22Rv1 (cell line): ENCODE measurements around the gene PKMYT1.

Experiments
- CTCF ChIP-seq: fragments of 450-650 bp; IDR thresholded peaks from 2 replicates; pipeline ENCODE4 v1.5.1; 2017; ENCODE audit warnings: mild to moderate bottlenecking
- ZFX ChIP-seq: fragments of 450-650 bp; IDR thresholded peaks from 2 replicates; pipeline ENCODE4 v1.6.1; 2017; ENCODE audit warnings: antibody characterized with exemption, borderline replicate concordance

- TF ChIP-seq CTCF = no peak
- no peak for TF ChIP-seq ZFX
Measured at GRCh38 chr16:3026003-3026378, 45.7 kb upstream of the PKMYT1 start.
